Gastroesophageal sphincter (tissue), 3 donors: Measurements from ENCODE around the gene ABCA7.

Experiments used
- CTCF ChIP-seq, 4 experiments: fragments of 200-600 bp in 2 of 4; fragments of 450-650 bp in 2 of 4; sonication (generic) in 1 of 4; IDR thresholded peaks; one replicate each; pipeline ENCODE4 v1.5.1; 2017 to 2019; ENCODE audit warnings: antibody characterized with exemption in 4 of 4, mild to moderate bottlenecking in 2 of 4, moderate library complexity in 2 of 4
- POLR2A ChIP-seq, 2 donors: fragments of 450-650 bp; IDR thresholded peaks; one replicate each; pipeline ENCODE4 v1.6.1; 2017; ENCODE audit warnings: antibody characterized with exemption in 2 of 2, mild to moderate bottlenecking in 2 of 2, moderate library complexity in 1 of 2
- POLR2AphosphoS5 ChIP-seq: sonication (generic); formaldehyde crosslinking; IDR thresholded peaks from one replicate; pipeline ENCODE4 v1.6.1; 2017; ENCODE audit warnings: antibody characterized with exemption

- no peak for TF ChIP-seq CTCF (IDR thresholded peaks at IDR 0.05)
- TF ChIP-seq POLR2AphosphoS5 = no peak
- TF ChIP-seq POLR2A (IDR thresholded peaks at IDR 0.05) = no peak
Measured at GRCh38 chr19:1076951-1077350, 37.0 kb downstream of the ABCA7 start.
